Ascending aorta (tissue), 2 donors: ENCODE results near the gene TBL3. TPM values are rescaled to one million over a fixed set of nuclear protein-coding genes. Genes with fewer than 3 reads are reported as not detected.

Experiments used
- DNase-seq, 2 donors: peaks; one replicate each; pipeline ENCODE4 v3.0.0-alpha.2; 2019; ENCODE audit warnings: low spot score in 2 of 2
- H3K27ac ChIP-seq, 2 donors: fragments of 200-600 bp; sonication (generic); one replicate each; pipeline ENCODE4 v1.5.1; 2016 to 2017; ENCODE audit warnings: mild to moderate bottlenecking in 1 of 2
- H3K27me3 ChIP-seq: fragments of 200-600 bp; sonication (generic); one replicate; pipeline ENCODE4 v1.5.1; 2017
- H3K36me3 ChIP-seq, 2 donors: fragments of 200-600 bp; sonication (generic); one replicate each; pipeline ENCODE4 v1.5.1; 2016
- H3K4me1 ChIP-seq, 2 donors: fragments of 200-600 bp; sonication (generic); one replicate each; pipeline ENCODE4 v1.5.1; 2016 to 2017; ENCODE audit warnings: mild to moderate bottlenecking in 1 of 2
- H3K4me3 ChIP-seq, 2 donors: fragments of 200-600 bp; sonication (generic); one replicate each; pipeline ENCODE4 v1.5.1; 2016 to 2017; ENCODE audit warnings: mild to moderate bottlenecking in 1 of 2
- H3K9me3 ChIP-seq, 2 donors: fragments of 200-600 bp; sonication (generic); one replicate each; pipeline ENCODE4 v1.5.1; 2016
- CTCF ChIP-seq, 3 experiments: fragments of 200-600 bp in 2 of 3; fragments of 450-650 bp in 1 of 3; sonication (generic) in 2 of 3; IDR thresholded peaks; one replicate each; pipeline ENCODE4 v1.5.1; 2016 to 2019; ENCODE audit warnings: antibody characterized with exemption in 3 of 3, mild to moderate bottlenecking in 1 of 3, moderate library complexity in 1 of 3
- intact Hi-C: fragments of 100-400 bp; cut with DNase I; formaldehyde crosslinking; loops from one replicate; pipeline ENCODE4 v1.15.1; 2023
- total RNA-seq: library from RNA; depleted of rRNA; stranded (reverse); fragments of >200 nt; gene quantifications from one replicate; pipeline ENCODE4 v1.1.0, GENCODE V29; 2016

Gene TBL3
- total RNA-seq, 1 donor from 2014 or later: 55.7 TPM

GRCh38 chr16:1987198-1987597 is 15.3 kb downstream of the TBL3 start:
- no peak for DNase-seq
- Histone ChIP-seq H3K36me3 (peaks cover 14 to 16% of the 10 kb centered on the region in 2 donors), H3K4me3 (no peak overlapping the region), H3K4me1 (peaks cover 19 to 34% of the 10 kb centered on the region in 2 donors), H3K27ac (no peak overlapping the region), H3K27me3 (peaks cover 16% of the 10 kb centered on the region), H3K9me3 (no peaks in the 10 kb centered on the region)
- no peak for TF ChIP-seq CTCF (IDR thresholded peaks at IDR 0.05)
- intact Hi-C loops: no loop called here

- Histone ChIP-seq H3K4me1 (peaks cover 20 to 35% of the 10 kb centered on the region in 2 donors), H3K36me3 (peaks cover 14 to 16% of the 10 kb centered on the region in 2 donors), H3K27ac (no peak within 1 kb of the TSS), H3K4me3 (peak within 1 kb of the TSS in 1 of 2 donors; percentile 39), H3K27me3 (peaks cover 16% of the 10 kb centered on the region), H3K9me3 (no peaks in the 10 kb centered on the region)
- no peak for TF ChIP-seq CTCF (IDR thresholded peaks at IDR 0.05)
- intact Hi-C loops: no loop called here
- DNase-seq: no peak
Measured at GRCh38 chr16:1989209-1990100, 17.6 kb downstream of the TBL3 start, which contains the start of gene SYNGR3. SYNGR3 (plus strand) TSS chr16:1989970; CDS start chr16:1990103, 133 bp downstream.

GRCh38 chr16:1990101-1990350 is 18.2 kb downstream of the TBL3 start:
- Histone ChIP-seq H3K4me1 (peaks cover 16 to 30% of the 10 kb centered on the region in 2 donors), H3K27ac (no peak overlapping the region), H3K4me3 (peak overlapping the region in 1 of 2 donors; percentile 39), H3K27me3 (peaks cover 16% of the 10 kb centered on the region), H3K9me3 (no peaks in the 10 kb centered on the region), H3K36me3 (peaks cover 14 to 16% of the 10 kb centered on the region in 2 donors)
- intact Hi-C loops: no loop called here
- DNase-seq: no peak
- TF ChIP-seq CTCF (IDR thresholded peaks at IDR 0.05): no peak

- peaks cover 11 to 13% of the 10 kb centered on the region in 2 donors for H3K36me3 ChIP-seq
- no peak for TF ChIP-seq CTCF (IDR thresholded peaks at IDR 0.05)
- no peaks in the 10 kb centered on the region for H3K9me3 ChIP-seq
- H3K4me1 ChIP-seq: peaks cover 13 to 25% of the 10 kb centered on the region in 2 donors
- H3K27ac ChIP-seq: no peak overlapping the region
- intact Hi-C loops: no loop called here
- H3K4me3 ChIP-seq: peak overlapping the region in 1 of 2 donors; percentile 39
- H3K27me3 ChIP-seq: peaks cover 16% of the 10 kb centered on the region
- no peak for DNase-seq
Measured at GRCh38 chr16:1990351-1991134, 18.7 kb downstream of the TBL3 start.

- no peak for DNase-seq
- H3K4me3 ChIP-seq: peak overlapping the region in 1 of 2 donors; percentile 39
- TF ChIP-seq CTCF (IDR thresholded peaks at IDR 0.05): no peak
Measured at GRCh38 chr16:1991135-1991551, 19.3 kb downstream of the TBL3 start.

More at GRCh38 chr16:1991135-1991551, 19.3 kb downstream of the TBL3 start:
- H3K9me3 ChIP-seq: no peaks in the 10 kb centered on the region
- H3K4me1 ChIP-seq: peaks cover 13 to 23% of the 10 kb centered on the region in 2 donors
- peaks cover 5 to 7% of the 10 kb centered on the region in 2 donors for H3K36me3 ChIP-seq
- peaks cover 16% of the 10 kb centered on the region for H3K27me3 ChIP-seq
- intact Hi-C loops: no loop called here
- no peak overlapping the region for H3K27ac ChIP-seq
